ENCODE measurements around the gene SCGB1C1.
"Not testable (repeated sequence)": the region's sequence is repeated elsewhere in the genome, so short reads cannot be mapped to it uniquely, and the experiment has no call there.

SCGB1C1 gene

DNA sequence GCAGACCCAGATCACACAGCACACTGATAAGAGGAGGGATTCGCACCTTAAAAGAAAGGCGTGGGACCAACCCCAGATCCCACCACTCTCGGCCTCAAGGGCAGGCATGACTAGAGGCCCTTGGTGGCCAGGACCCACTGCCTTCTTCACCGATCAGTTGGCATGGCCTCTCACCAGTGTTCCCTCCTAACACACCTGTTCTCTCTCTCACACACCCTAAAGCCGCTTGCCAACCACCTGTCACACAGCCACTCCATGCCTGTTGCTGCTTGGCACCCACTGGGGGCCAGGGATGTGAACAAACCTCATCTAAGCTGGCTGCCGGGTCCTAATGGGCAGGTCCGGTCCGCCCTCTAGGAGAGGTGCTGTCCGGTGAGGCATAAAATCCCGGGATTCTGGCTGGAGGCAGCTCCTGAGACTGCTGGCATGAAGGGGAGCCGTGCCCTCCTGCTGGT is at the start of gene SCGB1C1:
SCGB1C1 (plus strand) TSS at position 405 of the 455 bp plus-strand sequence; CDS start at position 427, 22 bp downstream.
- not testable (repeated sequence) for DNase-seq (ENCODE audit: low read depth, low spot score)

DNA sequence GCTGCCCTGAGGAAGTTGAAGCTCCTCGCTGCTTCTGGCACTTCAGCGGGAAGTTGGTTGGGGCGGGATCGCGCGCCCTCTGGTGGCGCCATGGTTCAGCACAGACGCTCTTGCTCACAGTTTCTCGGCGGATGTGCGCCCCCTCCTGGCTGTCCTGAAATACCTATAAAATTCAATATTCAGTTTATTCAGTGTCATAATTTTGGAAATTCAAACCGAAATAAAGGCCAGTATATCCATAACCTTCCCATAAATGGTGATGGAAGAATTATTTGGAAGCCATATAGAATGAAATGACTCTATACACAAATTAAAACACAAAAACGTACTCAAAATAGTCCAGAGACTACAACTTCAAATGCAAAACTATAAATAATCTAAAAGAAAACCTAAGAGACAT is 12.6 kb upstream of the SCGB1C1 start:
- DNase-seq (ENCODE audit: low read depth, low spot score), result not testable (repeated sequence)

DNA sequence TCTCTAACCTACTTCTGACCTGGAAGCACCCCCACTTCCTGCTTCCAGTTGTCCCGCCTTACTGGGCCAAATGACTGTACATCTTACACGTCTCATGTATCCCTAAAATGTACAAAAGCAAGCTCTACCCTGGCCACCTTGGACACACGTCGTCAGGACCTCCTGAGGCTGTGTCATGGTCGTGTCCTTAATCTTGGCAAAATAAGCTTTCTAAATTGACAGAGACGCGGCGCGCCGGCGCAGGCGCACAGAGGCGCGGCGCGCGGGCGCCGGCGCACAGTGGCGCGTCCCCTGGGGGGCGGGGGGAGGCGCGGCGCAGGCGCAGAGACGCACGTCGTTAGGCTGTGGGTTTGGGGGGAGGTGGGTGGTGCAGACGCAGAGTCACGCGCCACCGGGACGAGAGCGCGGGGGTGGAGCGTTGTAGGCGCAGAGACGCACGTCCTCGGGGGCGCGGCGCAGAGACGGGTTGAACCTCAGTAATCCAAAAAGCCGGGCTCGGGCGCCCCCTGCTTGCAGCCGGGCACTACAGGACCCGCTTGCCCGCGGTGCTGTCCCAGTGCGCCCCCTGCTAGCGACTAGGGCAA is 3.6 kb upstream of the SCGB1C1 start:
- DNase-seq (ENCODE audit: low read depth, low spot score), result not testable (repeated sequence)

DNA sequence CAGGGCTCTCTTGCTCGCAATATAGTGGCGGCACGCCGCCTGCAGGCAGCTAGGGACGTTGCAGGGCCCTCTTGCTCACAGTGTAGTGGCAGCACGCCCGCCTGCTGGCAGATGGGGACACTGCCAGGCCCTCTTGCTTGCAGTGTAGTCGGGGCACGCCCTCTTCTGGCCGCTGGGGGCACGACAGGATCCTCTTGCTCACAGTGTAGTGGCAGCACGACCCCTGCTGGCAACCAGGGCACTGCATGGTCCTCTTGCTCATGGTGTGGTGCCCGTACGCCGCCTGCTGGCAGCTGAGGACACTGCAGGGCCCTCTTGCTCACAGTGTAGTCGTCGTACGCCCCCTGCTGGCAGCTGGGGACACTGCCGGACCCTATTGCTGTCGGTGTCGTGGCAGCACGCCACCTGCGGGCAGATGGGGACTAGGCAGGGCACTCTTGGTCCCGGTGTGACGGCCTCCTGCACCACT is 3.0 kb upstream of the SCGB1C1 start:
- not testable (repeated sequence) for DNase-seq (ENCODE audit: low read depth, low spot score)

DNA sequence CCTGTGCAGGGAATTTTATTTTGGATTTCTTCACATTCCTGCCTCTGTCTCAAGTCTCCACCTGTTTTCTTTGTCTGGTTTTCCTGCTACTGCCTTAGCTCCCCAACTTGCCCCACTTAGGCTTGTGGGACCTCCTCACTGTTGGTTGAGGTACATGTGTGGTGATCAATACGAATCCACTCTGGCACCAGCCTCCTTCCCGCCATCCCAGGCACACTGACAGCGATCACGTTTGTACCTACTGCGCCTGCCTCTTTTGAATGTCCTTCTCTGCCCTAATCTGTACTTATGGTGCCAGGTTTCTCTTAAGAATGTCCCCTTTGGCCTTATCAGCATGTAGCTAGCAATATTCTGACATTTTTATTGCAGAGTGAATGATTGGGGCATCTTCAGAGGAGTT is 2.3 kb upstream of the SCGB1C1 start:
- DNase-seq (ENCODE audit: low read depth, low spot score), result not testable (repeated sequence)

DNA sequence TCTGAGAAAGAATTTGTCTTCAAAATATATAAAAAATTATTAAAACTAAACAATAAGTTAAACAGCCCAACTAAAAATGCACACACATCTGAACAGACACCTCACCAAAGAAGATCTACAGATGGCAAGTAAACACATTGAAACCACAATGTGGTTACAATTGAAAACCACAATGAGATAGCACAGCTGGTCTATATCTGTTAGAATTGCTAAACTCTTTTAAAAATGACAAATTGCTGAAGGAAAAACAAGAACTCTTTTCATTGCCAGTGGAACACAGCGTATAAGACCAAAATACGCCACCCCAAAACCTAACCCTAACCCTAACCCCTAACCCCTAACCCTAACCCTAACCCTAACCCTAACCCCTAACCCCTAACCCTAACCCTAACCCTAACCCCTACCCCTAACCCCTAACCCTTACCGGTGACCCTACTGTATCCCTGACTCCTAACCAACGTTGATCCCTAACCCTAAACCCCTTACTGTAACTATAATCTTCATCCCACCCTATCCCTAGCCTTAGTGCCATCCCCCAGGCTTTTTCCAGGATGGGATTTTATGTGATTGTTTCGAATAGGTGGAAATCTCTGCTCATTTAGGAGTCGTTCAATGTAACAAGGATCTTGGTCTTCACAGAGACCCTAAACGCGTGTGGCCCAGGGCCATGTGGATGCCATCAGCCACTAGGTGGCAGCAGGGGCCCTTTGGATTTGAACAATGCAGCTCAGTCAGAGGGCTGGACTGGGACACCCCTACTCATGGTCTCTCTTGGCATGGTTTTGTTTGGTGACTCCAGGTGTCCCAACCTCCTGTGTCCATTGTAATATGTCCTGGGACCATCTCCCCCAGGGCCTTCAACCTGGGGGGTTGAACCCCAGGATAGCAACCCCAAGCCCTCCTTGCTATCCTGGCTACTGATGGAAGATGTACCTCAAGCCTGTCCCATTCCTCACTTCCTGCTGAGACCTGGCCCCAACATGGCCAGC is 1.1 kb upstream of the SCGB1C1 start:
- DNase-seq (ENCODE audit: low read depth, low spot score), result not testable (repeated sequence)

DNA sequence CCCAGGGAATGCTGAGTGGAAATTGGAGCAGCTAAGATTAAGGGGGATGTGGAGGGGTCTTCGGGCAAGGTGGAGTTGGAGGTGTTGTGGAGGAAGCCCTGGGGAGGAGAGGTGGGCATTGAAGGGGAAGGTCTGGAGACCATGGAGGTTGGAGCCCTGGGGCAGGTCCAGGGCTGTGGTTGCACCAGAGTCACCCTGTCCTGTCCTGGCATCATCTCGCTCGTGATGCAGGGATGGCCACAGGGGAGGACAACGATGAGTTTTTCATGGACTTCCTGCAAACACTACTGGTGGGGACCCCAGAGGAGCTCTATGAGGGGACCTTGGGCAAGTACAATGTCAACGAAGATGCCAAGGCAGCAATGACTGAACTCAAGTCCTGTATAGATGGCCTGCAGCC is 603 bp downstream of the SCGB1C1 start:
- DNase-seq (ENCODE audit: low read depth, low spot score), result not testable (repeated sequence)

DNA sequence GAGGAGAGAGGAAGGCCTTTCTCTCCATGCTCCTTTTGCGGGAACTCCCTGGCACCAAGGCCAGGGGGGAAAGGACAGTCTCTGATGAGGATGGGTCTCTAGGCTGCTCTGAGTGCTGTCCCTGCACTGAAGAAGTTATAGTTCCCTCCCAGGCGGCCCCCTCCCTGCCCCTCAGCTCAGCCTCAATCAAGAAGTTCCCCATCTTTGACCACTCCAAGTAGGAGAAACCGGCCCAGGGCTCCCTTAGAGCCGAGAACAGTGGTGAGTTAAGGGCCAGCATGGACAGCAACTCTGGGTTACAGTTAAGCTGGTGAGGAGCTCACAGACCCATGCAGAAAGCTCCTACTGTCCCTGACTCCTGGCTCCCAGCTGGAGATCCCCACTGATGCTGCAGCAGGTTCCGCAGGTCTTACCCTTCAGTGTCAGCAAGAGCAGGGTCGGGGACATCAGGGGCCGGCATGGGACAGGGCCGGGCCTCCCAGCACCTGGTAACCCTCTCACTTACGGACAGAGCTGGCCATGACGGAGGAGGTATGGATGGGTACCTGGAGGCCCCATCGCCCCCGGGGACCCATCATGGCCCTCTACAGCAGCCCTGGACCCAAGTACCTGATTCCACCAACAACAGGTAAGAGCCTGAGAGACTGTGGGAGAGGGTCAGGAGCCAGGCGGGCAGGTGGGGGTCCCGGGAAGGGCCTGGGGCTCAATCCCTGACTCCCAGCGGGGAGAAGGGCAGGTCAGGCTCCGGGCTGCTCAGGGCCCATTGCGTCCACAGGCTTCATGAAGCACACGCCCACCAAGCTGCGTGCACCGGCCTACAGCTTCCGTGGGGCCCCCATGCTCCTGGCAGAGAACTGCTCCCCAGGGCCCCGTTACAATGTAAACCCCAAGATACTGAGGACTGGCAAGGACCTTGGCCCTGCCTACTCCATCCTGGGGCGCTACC is 4.2 kb downstream of the SCGB1C1 start:
- no peak for DNase-seq (ENCODE audit: low read depth, low spot score)

DNA sequence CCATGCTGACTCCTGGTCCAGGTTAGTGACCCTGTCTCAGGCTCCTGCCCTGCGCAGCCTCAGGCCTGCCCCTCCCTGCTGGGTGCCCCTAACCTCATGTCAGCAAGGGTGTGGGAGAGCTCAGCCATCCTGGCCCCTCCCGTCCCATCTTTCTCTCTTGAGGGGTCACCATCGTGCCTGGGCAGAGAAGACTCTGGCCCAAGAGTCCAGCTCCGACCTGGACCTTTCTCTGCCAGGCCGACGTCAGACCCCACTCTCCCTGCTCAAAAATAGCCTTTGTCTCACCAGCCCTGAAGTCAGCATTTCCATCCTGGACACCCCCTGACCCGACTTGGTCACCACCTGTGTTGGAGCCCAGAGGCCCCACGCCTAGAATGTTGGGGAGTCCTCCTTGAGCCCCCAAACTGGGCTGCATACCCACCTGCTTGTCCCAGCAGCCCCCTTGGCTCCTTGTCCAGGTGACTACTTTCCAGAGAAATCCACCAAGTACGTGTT is 4.9 kb downstream of the SCGB1C1 start:
- DNase-seq (ENCODE audit: low read depth, low spot score), result no peak

DNA sequence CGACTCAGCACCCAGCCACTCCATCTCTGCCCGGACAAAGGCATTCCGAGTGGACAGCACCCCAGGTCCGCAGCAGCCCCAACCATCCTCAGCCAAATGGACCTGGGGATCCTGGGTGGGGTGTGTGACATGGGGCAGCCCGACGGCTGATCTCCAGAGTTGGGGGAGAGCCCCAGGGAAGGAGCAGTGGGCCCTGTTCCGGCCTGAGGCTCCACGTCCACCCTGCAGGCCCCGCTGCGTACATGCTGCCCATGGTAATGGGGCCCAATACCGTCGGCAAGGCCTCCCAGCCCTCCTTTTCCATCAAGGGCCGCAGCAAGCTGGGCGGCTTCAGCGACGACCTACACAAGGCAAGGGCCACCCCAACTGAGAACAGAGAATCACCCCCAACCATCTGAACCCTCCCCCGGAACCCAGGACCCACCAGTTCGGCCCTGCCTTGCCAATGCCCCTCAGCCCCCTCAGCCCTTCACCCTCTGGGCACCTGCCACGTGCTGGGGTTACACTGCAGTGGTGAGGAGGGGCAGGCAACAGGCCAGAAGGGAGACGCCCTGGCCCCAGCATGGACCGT is 5.4 kb downstream of the SCGB1C1 start:
- no peak for DNase-seq (ENCODE audit: low read depth, low spot score)

DNA sequence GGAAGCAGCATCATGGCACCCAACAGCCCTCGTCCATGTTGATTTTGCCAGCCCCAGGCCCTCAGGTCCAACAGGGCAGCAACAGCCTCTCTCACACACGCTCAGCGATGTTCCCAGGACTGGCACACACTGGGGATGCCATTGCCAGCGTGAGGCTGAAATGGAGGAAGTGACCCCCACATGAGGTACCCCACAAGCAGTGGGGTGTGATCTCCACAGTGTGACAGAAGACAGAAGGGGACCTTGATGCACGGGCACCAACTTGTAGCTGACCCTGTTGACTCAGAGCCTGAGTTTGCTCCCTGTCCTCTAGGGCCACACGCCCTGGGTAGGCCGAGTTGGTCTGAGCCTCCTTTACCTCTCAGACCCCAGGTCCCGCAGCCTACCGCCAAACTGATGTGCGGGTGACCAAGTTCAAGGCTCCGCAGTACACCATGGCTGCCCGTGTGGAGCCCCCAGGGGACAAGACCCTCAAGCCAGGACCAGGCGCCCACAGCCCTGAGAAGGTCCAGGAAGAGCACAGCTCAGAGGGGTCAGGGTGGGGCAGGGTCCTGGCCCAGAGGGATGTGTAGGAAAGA is 6.2 kb downstream of the SCGB1C1 start:
- no peak for DNase-seq (ENCODE audit: low read depth, low spot score)

DNA sequence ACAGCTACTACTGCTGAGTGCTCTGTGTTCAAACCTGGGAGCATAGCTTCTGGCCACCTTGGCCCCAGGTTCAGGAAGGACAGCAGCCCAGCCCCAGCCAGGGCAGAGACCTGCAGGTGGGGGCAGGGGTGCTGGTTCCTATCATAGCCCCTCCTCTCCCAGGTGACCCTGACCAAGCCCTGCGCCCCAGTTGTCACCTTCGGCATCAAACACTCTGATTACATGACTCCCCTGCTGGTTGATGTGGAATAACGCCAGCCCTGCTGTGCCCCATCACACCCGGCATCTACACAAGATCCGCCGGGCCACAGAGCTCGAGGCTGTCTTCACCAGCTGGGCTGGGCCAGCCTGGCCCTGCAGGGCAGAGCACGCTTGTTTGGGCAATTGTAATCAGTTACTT is 6.9 kb downstream of the SCGB1C1 start:
- DNase-seq (ENCODE audit: low read depth, low spot score), result no peak

DNA sequence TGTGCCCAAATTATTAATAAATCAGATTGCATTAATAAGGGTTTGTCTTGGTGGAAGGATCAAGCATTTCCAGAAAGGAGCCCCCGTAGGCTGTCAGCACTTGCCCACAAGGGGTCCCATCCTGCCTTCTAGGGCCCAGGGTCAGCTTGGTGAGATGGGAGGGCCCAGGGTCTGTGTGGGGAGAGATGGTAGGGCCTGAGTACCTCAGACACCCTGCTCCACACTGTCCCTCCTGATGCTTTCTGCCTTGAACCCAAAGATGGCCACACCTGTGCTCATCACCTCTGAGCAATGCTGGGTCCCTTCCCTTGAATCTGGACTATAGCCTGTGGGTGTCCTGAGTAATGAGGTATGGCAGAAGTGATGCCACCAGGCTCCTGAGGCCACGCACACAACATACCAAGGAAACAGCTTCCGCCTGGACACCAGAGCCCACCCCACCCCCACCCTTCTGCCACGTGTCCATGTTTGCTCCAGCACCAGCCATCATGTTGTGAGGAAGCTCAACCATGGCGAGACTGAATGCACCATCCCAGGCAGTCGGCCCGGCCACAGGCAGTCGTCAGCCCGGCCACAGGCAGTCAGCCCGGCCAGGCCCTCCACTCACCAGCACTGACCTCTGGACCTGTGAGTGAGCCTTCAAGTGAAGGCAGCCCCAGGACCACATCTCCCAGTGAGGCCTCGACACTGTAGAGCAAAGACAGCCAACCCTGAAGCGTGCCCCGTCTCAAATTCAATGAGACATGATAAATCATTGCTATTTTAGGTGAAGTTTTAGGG is 7.5 kb downstream of the SCGB1C1 start:
- DNase-seq (ENCODE audit: low read depth, low spot score), result no peak

DNA sequence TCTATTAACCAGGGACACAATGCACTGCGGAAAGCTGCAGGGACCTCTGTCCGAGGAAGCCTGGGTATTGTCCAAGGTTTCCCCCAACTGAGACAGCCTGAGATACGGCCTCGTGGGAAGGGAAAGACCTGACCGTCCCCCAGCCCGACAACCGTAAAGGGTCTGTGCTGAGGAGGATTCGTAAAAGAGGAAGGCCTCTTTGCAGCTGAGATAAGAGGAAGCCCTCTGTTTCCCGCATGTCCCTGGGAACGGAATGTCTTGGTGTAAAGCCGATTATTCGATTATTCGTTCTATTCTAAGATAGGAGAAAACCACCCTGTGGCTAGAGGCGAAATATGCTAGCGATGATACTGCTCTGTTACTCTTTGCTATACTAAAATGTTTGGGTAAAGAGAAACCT is 9.1 kb downstream of the SCGB1C1 start:
- no peak for DNase-seq (ENCODE audit: low read depth, low spot score)

DNA sequence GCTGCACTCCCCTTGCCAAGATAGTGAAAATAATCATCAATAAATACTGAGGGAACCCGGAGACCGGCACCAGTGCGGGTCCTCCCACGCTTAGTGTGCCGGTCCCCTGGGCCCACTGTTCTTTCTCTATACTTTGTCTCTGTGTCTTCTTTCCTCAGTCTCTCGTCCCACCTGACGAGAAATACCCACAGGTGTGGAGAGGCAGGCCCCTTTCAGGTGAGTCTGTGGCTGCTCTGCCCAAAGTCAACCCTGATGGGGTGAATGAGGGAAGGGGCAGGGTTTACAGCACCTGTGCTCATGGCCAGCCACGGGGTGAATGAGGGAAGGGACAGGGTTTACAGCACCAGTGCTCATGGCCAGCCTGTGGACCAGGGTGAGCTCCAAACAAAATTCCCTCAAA is 9.6 kb downstream of the SCGB1C1 start:
- no peak for DNase-seq (ENCODE audit: low read depth, low spot score)

DNA sequence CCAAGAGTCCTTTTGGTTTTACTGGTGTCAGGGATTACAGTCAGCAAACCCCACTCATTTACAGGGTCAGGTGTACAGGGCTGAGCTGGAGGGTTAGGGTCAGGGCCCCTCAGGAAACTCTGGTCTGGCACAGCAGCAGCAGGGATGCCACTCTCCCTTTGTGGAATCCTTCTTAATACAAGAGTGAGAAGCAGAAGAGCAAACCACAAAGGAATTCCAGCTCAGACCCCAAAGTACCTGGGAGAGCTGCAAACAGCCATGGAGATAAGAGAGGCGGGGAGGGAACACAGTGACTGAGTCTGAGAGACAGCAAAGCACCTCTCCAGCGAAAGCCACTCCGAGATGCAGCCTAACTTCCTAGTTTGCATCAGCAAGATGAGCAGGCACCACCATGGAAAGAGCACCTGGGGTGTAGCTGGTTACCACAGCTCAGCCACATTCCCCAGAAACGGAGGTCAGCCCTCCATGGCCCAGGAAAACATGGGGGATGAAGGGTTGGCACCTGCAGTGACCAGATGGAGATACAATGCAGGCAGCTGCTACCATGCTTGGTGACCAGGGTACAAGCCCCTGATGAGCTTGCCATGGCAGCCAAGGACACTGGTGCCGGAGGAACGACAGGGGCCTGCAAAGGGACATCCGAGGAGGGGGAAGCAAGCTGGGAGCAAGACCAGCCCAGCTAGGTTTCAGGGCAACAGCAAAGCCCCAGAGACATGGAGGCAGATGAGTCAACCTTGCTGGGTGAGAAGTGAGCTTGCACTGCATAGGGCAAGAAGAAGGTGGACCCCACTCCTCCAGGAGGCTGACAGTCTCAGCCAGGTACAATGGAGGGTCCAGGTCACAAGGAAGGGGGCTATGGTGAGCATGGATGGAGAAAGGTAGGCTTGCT is 10.4 kb downstream of the SCGB1C1 start:
- no peak for DNase-seq (ENCODE audit: low read depth, low spot score)

DNA sequence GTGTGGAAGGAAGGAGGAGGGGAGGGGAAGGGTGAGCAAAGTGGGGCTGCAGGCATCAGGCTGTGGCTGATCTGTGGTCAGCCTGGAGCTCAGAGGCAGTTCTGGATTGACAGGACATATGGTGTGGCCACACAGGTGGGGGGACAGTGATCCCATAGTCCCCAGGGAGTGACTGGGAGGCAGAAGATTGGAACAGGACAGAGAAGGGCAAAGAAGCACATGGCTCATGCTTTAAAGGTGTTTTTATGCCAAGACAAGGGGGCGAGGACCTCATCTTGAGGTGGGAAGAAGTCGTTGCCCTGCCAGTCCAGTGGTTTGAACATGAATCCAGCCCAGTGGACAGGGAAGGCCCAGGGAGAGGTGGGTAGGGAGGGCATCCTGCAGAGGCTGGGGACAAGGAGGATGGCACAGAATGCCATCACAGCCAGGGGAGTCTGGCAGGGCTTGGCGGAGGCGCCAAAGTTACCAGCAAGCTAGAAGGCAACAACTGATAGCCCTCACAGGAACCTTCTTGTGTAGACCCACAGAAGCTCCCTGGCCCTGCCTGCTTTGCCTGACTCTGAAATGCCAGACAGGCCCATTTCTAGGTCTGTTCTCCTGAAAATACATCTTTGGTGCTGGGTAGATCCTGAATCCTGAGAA is 11.2 kb downstream of the SCGB1C1 start:
- DNase-seq (ENCODE audit: low read depth, low spot score), result no peak

DNA sequence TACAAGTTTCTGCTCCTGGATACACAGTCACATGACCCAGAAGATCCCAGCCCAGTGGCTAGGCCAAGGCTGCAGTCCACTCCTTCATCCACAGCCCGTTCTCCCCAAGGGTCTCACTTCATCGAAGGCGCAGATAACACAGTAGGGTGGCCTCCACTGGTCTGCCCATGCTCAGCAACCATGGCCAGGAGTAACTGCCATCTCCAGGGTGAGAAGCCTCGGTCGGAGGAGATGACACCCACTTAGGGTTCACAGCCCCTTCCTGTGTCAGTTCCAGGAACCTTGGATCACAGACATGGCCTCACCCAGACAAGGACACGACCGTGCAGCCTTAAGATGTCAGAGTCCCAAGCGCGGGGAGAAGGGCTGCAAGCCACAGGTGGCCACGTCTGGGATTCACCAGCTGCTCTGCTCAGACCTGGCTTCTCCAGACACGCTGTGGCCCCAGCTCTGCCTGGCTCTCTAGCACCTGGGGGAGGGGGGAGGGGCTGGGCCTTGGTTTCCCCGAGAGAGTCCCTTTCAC is 11.8 kb downstream of the SCGB1C1 start:
- DNase-seq (ENCODE audit: low read depth, low spot score), result no peak

All from iPS DF 19.7 (cell line).